NCI-H2107 treated with DMSO at 0.1 percent for 48 hours (cell line): ENCODE data around the gene PTPRD.

Source experiments
- DNase-seq: peaks from one replicate; lab custom pipeline; 2025; ENCODE audit not compliant: unreplicated experiment; lab: John Stamatoyannopoulos, UW

PTPRD gene

GRCh38 chr9:8670751-8671150, 1942.1 kb downstream of the PTPRD start:
- DNase-seq: no peak

- DNase-seq: no peak
Measured at GRCh38 chr9:8668751-8669150, 1944.1 kb downstream of the PTPRD start.

- DNase-seq: no peak
Measured at GRCh38 chr9:8668231-8668630, 1944.6 kb downstream of the PTPRD start.

DNA sequence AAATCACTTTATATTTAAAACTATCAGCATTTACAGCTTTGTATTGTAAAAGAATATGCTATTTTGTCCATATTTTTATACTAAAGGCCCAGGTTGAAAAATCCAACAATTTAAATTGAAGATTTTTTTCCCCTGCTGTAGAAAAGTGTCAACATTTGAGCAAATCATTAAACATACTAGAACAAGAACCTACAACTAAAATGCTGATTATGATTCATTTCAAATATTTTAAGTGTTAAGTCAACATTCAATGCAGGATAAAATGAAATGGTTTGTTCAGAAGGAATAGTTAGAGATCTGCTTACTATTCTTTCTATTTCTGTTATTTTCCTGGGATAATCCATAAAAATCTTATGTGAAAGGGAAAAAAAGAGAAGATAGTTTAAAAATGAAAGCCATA, 1946.7 kb downstream of the PTPRD start:
- no peak for DNase-seq

- DNase-seq: peak; percentile 33
Measured at GRCh38 chr9:8660383-8660782, 1952.4 kb downstream of the PTPRD start.

- no peak for DNase-seq
Measured at GRCh38 chr9:8659108-8659507, 1953.7 kb downstream of the PTPRD start.

DNA sequence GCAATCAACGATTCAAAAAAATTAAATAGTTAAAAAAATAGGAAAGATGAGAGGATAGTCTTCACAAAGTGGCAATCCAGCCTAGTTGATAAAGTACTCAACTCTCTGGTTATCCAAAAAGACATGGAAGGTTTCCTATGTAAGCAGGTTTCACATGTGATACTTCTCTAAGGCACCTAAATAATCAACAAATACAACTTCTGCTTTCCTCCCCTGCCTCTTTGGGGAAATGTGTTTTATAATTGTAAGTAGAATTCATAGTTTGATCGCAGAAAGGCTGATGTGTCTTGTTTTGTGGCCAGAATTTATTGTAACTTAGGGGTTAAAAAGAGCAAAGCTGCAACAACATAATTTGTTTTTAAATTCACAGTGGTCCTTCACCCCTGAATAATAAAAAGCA, 1957.7 kb downstream of the PTPRD start:
- no peak for DNase-seq

GRCh38 chr9:8653855-8654254, 1958.9 kb downstream of the PTPRD start:
- DNase-seq: no peak

DNA sequence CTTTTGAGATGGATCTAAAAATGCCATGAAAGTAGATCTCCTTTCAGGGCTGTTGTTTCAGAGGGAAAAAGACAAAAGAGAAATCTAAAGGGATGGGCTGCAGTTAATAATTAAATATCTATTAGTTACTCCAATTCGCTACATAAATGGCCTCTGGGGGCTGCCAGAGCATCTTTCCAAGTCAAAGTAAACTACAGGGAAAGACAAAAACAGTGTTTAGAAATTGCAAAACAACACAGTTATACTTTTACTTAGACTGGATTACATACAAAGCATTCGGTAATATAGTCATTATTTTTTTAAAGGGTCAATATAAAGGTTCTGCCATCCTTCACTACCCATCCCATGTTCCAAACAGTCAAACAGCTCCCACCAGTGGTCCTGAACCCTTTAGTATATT, 1959.7 kb downstream of the PTPRD start:
- no peak for DNase-seq

- DNase-seq: no peak
Measured at GRCh38 chr9:8652255-8652654, 1960.5 kb downstream of the PTPRD start.

DNA sequence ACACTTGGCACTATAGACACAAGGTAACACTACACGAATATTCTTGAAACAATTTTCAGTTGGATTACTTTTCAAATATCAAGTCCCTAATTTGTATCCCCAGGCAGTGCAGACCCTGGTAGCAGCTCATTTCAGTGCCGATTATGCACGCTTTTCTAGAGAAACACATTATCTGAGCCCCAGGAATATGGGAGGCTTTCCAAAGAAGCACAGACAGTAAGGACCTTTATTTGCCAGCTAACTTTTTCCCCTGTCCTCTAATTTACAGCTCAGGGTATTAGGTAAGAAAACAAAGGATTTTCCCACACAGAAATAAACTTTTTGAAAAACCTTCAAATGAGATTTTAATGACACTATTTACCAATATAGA, 1961.0 kb downstream of the PTPRD start:
- no peak for DNase-seq

- no peak for DNase-seq
Measured at GRCh38 chr9:8651070-8651845, 1961.5 kb downstream of the PTPRD start.

DNA sequence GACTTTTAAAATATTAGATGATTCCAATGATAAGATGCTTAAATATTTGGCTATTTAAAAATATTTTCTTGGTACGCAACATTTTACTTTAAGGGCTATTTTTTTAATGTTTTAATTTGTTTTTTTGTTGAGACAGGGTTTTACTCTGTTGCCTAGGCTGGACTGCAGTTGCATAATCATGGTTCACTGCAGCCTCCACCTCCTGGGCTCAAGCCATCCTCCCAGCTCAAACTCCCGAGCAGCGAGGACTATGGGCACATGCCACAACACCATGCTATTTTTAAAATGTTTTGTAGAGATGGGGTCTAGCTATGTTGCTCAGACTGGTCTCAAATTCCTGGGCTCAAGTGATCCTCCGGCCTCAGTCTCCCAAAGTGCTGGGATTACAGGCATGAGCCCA, 1963.0 kb downstream of the PTPRD start:
- DNase-seq: no peak

DNA sequence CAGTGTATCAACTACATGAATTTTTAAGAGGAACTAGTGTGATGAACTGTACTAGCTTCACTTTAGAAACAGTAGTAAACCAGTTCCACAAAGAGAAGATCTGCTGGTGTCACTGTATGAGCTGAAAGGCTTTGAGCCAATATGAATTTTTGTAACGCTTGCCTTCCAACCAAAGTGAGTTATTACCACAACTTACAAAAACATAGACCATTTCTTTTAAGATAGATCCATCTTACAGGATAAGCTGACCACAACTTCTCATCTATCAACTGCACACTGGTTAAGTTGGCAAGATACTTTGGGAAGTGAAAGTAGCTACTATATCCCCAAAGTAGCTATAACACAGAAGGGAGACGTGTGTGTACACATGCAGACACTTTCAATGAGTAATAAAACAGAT, 1963.6 kb downstream of the PTPRD start:
- no peak for DNase-seq

DNA sequence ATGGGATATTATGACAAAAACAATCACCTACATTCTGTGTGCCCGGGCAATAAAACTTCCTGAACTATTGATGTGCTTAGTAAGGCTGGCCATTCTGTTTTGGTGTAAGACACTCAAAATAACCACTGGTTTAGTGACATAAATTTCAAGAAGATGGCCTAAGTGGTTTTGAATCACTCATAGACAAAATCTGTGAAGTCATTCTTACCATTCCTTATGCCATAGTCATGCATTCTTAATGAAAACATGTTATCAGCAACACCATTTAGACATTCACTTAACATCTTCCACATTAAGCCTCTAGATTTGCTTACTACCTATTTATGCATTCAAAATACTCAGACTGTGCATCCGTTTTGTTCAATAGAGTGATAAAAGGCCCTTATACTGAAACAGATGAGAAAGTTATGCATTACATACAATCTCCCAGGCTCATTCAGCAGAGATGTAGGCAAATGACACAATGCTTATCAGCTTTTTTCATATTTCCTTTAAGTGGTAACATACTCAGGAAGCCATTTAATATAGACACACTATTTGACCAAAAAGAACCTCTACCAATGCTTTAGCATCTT, 1964.4 kb downstream of the PTPRD start:
- DNase-seq: no peak

DNA sequence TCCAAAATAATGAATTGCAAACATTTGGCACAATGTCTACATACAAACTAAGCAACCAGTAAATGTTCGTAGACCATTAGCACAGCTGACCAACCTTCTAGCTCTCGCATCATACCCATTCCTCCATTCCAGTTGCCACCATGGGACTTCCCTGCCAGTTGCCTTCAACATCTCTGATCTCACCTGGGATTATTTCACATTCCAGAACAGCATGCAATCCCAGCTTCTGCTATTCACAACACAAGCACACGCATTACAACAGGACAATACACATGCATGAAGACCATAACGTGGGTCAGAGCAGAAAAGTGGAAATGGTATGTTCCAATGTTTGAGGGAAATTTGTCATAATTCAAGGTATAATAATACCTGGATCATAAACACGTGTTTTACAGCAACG, 1965.0 kb downstream of the PTPRD start:
- DNase-seq: no peak

DNA sequence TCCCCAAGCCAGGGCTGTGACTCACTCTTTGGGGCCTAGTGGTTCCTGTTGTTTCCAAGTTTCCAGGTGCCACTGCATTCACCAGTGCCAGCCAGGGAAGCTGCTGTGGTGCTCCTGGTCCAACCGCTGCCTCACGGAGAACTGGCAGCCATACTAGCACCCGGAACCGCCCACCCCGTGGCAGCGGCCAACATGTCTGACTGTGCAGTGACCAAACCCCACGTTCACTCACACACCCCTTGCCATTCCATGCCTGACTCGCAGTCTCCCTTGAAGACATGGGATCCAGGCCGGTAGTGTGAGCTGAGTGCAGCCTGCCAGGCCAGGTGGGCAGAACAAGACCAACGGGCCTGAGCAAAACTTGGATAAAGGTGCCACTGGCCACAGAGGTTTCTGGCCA, 1968.2 kb downstream of the PTPRD start:
- no peak for DNase-seq

DNA sequence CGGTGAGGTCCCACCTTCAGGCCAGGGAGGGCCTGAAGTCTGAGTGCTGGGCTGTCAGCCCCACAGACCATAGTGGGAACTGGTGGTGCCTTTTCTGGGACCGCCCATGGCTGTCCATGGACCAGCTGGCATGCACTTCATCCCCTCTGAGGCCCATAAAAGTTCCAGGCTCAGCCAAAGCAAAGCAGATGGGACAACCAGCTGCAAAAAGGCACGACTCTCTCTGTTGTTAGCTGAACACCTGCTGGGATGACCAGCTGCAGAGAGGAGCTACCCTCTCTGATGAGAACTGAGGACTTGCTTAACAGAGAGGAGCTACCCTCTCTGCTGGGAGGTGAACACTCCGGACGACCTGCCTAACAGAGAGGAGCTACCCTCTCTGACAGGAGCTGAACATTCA, 1968.9 kb downstream of the PTPRD start:
- DNase-seq: no peak

GRCh38 chr9:8643464-8643863, 1969.3 kb downstream of the PTPRD start:
- DNase-seq: no peak

DNA sequence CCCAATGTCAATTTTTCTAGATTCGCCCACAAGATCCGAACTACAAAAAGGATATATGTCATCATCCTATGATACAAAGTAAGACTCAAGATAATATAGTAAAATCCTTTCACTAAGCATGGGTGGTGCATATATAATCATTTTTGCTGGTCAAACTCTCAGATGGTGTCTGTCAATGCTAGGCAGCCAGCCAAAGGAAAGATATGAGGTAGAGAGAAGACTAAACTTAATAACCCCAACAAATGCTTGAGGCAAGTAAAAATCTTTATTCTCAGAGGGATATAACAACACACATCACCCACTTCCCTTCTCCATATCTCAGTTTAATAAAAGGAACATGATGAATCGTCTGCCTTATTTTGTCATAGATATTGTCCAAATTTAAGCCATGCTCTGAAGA, 1972.0 kb downstream of the PTPRD start:
- DNase-seq: no peak

GRCh38 chr9:8637626-8638025, 1975.2 kb downstream of the PTPRD start:
- no peak for DNase-seq

GRCh38 chr9:8633784-8634183, 1979.0 kb downstream of the PTPRD start:
- DNase-seq: no peak

DNA sequence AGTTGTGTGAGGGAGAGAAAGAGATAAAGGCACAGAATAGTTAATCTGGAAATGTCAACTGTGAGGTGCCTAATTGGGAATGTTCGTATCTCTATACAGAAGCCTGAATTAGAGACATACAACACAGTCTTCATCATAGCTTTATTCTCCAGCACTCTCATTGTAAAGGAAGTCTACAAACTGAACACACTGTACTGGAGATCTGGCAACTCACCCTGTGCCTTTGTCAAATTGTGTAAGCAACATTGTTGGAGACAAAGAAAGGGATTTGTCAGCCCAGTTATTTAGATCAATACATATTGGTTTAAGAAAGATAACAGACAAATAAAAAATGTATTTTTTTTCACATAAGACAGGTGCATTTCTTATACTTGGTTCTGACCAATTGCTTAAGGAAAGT, 1980.3 kb downstream of the PTPRD start:
- no peak for DNase-seq
